Subcutaneous adipose tissue (tissue), 4 donors: Measurements from ENCODE around the gene FAM210A. TPM values are rescaled to one million over a fixed set of nuclear protein-coding genes. Genes with fewer than 3 reads are reported as not detected.

ENCODE experiments used
- total RNA-seq, 4 donors: library from RNA; depleted of rRNA; stranded (reverse); fragments of >200 nt; gene quantifications; one replicate each; pipeline ENCODE4 v1.1.0, GENCODE V29; 2016
- TF ChIP-seq, protein P1 (sequence below): fragments of 450-650 bp; IDR thresholded peaks from one replicate; pipeline ENCODE4 v1.5.1; 2016; ENCODE audit warnings: low read depth, mild to moderate bottlenecking, control low read depth, antibody characterized with exemption, moderate library complexity

Gene FAM210A
- total RNA-seq, 4 donors from 2014 or later = 4.3 to 14.2 (median 10.7) TPM

GRCh38 chr18:13672657-13673056, 53.7 kb downstream of the FAM210A start:
- TF ChIP-seq, protein P1, sequence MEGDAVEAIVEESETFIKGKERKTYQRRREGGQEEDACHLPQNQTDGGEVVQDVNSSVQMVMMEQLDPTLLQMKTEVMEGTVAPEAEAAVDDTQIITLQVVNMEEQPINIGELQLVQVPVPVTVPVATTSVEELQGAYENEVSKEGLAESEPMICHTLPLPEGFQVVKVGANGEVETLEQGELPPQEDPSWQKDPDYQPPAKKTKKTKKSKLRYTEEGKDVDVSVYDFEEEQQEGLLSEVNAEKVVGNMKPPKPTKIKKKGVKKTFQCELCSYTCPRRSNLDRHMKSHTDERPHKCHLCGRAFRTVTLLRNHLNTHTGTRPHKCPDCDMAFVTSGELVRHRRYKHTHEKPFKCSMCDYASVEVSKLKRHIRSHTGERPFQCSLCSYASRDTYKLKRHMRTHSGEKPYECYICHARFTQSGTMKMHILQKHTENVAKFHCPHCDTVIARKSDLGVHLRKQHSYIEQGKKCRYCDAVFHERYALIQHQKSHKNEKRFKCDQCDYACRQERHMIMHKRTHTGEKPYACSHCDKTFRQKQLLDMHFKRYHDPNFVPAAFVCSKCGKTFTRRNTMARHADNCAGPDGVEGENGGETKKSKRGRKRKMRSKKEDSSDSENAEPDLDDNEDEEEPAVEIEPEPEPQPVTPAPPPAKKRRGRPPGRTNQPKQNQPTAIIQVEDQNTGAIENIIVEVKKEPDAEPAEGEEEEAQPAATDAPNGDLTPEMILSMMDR = no peak

DNA sequence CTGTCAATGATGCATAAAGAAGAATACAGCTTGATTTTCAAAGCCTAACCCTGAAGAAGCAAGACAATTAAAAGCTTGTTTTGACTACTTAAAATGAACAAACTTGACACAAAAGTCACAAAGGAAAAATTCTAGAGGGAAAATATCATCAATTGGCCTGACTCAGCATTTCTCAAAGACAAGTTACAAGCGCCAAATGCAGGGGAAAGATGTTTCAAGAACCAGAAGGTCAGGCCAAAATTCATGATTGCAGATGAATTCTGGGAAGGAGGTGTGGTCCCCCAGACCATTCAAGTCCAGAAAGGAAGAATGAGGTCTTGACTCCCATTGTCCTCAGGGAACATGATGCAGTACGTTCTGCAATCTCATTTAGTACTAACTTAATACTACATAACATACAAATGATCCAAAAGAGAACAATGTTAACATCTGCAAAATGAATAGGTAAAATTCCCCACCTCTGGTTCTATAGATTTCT, 64.5 kb downstream of the FAM210A start:
- TF ChIP-seq, protein P1 = no peak

- TF ChIP-seq, protein P1 = no peak
Observed at GRCh38 chr18:13661051-13661778, 65.1 kb downstream of the FAM210A start.

GRCh38 chr18:13660510-13660909, 65.8 kb downstream of the FAM210A start:
- TF ChIP-seq, protein P1 = no peak

- TF ChIP-seq, protein P1 = no peak
Observed at GRCh38 chr18:13658436-13659204, 67.7 kb downstream of the FAM210A start.

DNA sequence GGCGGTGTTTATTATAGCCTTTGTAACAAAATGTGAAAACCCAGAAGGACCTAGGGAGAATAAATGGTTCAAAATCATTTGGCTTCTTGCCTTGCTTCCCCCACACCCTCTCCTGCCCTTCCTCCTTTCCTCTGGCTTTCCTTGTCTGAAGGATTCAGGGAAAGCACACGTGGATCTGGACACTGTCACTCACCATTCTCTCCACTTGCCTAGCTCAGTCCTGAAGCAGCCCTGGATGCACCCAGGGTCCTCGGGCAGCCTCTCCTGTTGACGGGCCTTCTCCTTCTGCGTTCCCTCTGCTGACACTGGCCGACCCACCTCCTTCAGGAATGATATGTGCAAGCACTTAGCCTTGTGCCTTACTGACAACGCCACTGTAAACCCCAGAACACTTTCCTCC, 68.4 kb downstream of the FAM210A start:
- TF ChIP-seq, protein P1 = no peak

DNA sequence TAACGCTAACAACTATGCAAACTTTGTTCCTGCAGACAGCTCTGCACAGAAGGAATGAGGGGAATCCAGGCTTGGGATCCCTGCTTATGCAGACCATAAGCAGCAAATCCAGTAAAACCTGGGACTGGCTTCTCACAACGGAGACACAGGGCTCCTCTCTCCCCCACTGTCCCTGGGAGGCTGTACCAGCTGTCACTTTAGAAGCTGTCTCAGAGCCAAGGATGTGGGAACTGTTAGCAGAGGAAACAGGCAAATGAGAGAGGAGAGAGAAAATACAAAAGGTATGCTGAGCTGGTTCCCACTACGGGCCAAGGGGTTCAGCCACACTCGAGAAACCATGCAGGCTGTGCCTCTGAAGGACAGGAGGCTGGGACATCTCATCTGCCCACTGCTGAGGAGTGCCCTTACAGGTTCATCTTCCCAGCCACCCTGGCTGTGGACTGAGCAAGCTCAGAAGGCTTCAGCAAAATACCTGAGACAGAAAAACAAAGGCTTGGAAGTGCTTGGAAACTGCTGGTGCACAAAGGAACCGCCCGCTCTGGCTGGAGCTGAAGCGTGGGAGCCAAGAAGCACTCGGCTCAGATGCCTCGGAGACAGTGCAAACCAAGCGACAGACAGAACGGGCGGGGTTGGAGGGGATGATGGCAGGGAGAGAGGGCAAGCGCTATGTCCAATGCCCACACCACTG, 72.5 kb downstream of the FAM210A start:
- TF ChIP-seq, protein P1 = no peak
